Liver (tissue), 9 donors: Measurements from ENCODE around the gene SCAP. TPM values are rescaled to one million over a fixed set of nuclear protein-coding genes. Genes with fewer than 3 reads are reported as not detected.
A peak's percentile ranks its signal among the peaks of the same experiment; 100 is the strongest.

Experiments used
- DNase-seq: peaks from one replicate; pipeline ENCODE4 v3.0.0-alpha.2; 2017; ENCODE audit warnings: low spot score
- H3K27ac ChIP-seq, 2 donors: one replicate each; pipeline ENCODE4 v1.7.0; 2013; ENCODE audit warnings: inconsistent platforms in 2 of 2, low read length in 2 of 2, control low read depth in 1 of 2, low read depth in 1 of 2, mild to moderate bottlenecking in 1 of 2
- H3K27me3 ChIP-seq, 4 donors: one replicate each; pipeline versions ENCODE4 v1.6.1 to v1.7.0; 2013; ENCODE audit warnings: low read length in 3 of 4, inconsistent platforms in 1 of 4, mild to moderate bottlenecking in 1 of 4, moderate library complexity in 1 of 4; ENCODE audit not compliant: control insufficient read depth in 4 of 4, insufficient read depth in 4 of 4
- H3K36me3 ChIP-seq, 4 donors: one replicate each; pipeline versions ENCODE4 v1.6.1 to v1.7.0; 2013; ENCODE audit warnings: low read length in 3 of 4, mild to moderate bottlenecking in 3 of 4, low read depth in 1 of 4, moderate library complexity in 1 of 4; ENCODE audit not compliant: control insufficient read depth in 4 of 4, insufficient read depth in 3 of 4
- H3K4me1 ChIP-seq, 4 donors: one replicate each; pipeline versions ENCODE4 v1.6.1 to v1.7.0; 2013; ENCODE audit warnings: low read length in 3 of 4, mild to moderate bottlenecking in 3 of 4, moderate library complexity in 1 of 4; ENCODE audit not compliant: control insufficient read depth in 4 of 4, insufficient read depth in 4 of 4
- H3K4me3 ChIP-seq, 3 donors: one replicate each; pipeline versions ENCODE4 v1.6.1 to v1.7.0; 2013; ENCODE audit warnings: low read length in 3 of 3, control low read depth in 1 of 3, low read depth in 1 of 3, mild to moderate bottlenecking in 1 of 3
- H3K9ac ChIP-seq, 2 donors: one replicate each; pipeline ENCODE4 v1.7.0; 2013; ENCODE audit warnings: low read length in 2 of 2, mild to moderate bottlenecking in 2 of 2, moderate library complexity in 2 of 2, control low read depth in 1 of 2, low read depth in 1 of 2
- H3K9me3 ChIP-seq, 4 donors: one replicate each; pipeline versions ENCODE4 v1.6.1 to v1.7.0; 2013; ENCODE audit warnings: low read length in 3 of 4; ENCODE audit not compliant: control insufficient read depth in 4 of 4
- EGR1 ChIP-seq, 2 donors: IDR thresholded peaks; 2 replicates each; pipeline ENCODE4 v1.6.1; 2016 to 2018; ENCODE audit warnings: antibody characterized with exemption in 2 of 2, low read depth in 2 of 2
- FOXA2 ChIP-seq: IDR thresholded peaks from 2 replicates; pipeline ENCODE4 v1.6.1; 2016; ENCODE audit warnings: antibody characterized with exemption
- GABPA ChIP-seq, 2 donors: IDR thresholded peaks in 1 of 2; conservative IDR thresholded peaks in 1 of 2; 2 replicates each; pipeline ENCODE4 v1.6.1; 2016; ENCODE audit warnings: antibody characterized with exemption in 2 of 2, mild to moderate bottlenecking in 1 of 2, moderate library complexity in 1 of 2
- HNF4G ChIP-seq: IDR thresholded peaks from 2 replicates; pipeline ENCODE4 v1.6.1; 2016; ENCODE audit warnings: antibody characterized with exemption
- JUND ChIP-seq, 2 donors: IDR thresholded peaks; 2 replicates each; pipeline ENCODE4 v1.6.1; 2016; ENCODE audit warnings: antibody characterized with exemption in 2 of 2
- TAF1 ChIP-seq: conservative IDR thresholded peaks from 2 replicates; pipeline ENCODE4 v1.6.1; 2016; ENCODE audit warnings: antibody characterized with exemption, mild to moderate bottlenecking
- YY1 ChIP-seq: IDR thresholded peaks from 2 replicates; pipeline ENCODE4 v1.6.1; 2016; ENCODE audit warnings: antibody characterized with exemption, mild to moderate bottlenecking
- WGBS: extraction: QIAGEN DNeasy Blood & Tissue Kit; methylation state at CpG from one replicate; pipeline ENCODE4 v1.1.7; 2013; 5-methylcytosine and 5-hydroxymethylcytosine counted together
- polyA plus RNA-seq, 2 donors: library from polyadenylated mRNA; stranded (reverse) in 1 of 2; unstranded in 1 of 2; fragments of 200-250 nt in 1 of 2; fragments of >200 nt in 1 of 2; fragmentation: Nextera tagmentation in 1 of 2; extraction: Ambion mirVana in 1 of 2; gene quantifications; one replicate each; pipeline versions ENCODE4 v1.2.1 to v1.2.3, GENCODE V29; 2013 to 2015
- total RNA-seq, 2 donors: library from RNA; depleted of rRNA; stranded (reverse); fragments of >200 nt; gene quantifications; one replicate each; pipeline ENCODE4 v1.2.3, GENCODE V29; 2014
- TF ChIP-seq, protein P1 (sequence below): IDR thresholded peaks from 2 replicates; pipeline ENCODE4 v1.6.1; 2016; ENCODE audit warnings: antibody characterized with exemption
- TF ChIP-seq, protein P2 (sequence below): IDR thresholded peaks from 2 replicates; pipeline ENCODE4 v1.6.1; 2016; ENCODE audit warnings: antibody characterized with exemption
- TF ChIP-seq, protein P3 (sequence below): IDR thresholded peaks from 2 replicates; pipeline ENCODE4 v1.6.1; 2016; ENCODE audit warnings: antibody characterized with exemption, mild to moderate bottlenecking
- donor health status: healthy.
- donor health status: healthy.
- donor health status: healthy.
- donor health status: healthy.
- donor health status: healthy.

Gene SCAP
- total and polyA plus RNA-seq, 4 donors, result 25.9 to 84.8 (median 59.3) TPM

DNA sequence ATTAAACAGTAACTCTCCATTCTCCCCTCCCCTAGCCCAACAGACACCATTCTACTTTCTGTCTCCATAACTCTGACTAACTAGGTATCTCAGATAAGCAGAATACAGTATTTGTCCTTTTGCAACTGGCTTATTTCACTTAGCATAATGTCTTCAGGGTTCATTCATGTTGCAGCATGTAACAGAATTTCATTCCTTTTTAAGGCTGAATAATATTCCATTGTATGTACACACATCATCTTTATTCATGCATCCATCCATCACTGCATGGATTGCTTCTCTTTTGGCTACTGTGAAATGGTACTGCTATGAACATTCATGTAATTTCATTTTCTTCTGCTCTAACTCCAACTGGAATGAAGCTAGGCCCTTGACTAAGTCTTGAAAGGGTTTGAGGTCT lies 96.9 kb downstream of the SCAP start:
- TF ChIP-seq, protein P1, sequence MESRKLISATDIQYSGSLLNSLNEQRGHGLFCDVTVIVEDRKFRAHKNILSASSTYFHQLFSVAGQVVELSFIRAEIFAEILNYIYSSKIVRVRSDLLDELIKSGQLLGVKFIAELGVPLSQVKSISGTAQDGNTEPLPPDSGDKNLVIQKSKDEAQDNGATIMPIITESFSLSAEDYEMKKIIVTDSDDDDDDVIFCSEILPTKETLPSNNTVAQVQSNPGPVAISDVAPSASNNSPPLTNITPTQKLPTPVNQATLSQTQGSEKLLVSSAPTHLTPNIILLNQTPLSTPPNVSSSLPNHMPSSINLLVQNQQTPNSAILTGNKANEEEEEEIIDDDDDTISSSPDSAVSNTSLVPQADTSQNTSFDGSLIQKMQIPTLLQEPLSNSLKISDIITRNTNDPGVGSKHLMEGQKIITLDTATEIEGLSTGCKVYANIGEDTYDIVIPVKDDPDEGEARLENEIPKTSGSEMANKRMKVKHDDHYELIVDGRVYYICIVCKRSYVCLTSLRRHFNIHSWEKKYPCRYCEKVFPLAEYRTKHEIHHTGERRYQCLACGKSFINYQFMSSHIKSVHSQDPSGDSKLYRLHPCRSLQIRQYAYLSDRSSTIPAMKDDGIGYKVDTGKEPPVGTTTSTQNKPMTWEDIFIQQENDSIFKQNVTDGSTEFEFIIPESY, result no peak
- TF ChIP-seq, protein P2, sequence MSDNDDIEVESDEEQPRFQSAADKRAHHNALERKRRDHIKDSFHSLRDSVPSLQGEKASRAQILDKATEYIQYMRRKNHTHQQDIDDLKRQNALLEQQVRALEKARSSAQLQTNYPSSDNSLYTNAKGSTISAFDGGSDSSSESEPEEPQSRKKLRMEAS, result no peak
- TF ChIP-seq HNF4G, result no peak
- TF ChIP-seq JUND (IDR thresholded peaks at IDR 0.05), result no peak
- TF ChIP-seq TAF1, result no peak
- TF ChIP-seq, protein P3, sequence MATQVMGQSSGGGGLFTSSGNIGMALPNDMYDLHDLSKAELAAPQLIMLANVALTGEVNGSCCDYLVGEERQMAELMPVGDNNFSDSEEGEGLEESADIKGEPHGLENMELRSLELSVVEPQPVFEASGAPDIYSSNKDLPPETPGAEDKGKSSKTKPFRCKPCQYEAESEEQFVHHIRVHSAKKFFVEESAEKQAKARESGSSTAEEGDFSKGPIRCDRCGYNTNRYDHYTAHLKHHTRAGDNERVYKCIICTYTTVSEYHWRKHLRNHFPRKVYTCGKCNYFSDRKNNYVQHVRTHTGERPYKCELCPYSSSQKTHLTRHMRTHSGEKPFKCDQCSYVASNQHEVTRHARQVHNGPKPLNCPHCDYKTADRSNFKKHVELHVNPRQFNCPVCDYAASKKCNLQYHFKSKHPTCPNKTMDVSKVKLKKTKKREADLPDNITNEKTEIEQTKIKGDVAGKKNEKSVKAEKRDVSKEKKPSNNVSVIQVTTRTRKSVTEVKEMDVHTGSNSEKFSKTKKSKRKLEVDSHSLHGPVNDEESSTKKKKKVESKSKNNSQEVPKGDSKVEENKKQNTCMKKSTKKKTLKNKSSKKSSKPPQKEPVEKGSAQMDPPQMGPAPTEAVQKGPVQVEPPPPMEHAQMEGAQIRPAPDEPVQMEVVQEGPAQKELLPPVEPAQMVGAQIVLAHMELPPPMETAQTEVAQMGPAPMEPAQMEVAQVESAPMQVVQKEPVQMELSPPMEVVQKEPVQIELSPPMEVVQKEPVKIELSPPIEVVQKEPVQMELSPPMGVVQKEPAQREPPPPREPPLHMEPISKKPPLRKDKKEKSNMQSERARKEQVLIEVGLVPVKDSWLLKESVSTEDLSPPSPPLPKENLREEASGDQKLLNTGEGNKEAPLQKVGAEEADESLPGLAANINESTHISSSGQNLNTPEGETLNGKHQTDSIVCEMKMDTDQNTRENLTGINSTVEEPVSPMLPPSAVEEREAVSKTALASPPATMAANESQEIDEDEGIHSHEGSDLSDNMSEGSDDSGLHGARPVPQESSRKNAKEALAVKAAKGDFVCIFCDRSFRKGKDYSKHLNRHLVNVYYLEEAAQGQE, result no peak
- no peak for TF ChIP-seq EGR1 (IDR thresholded peaks at IDR 0.05; ENCODE audit: low read depth in 2 of 2)
- H3K9me3 ChIP-seq, result no peaks in the 10 kb centered on the region
- no peaks in the 10 kb centered on the region for H3K36me3 ChIP-seq
- H3K27me3 ChIP-seq, result no peaks in the 10 kb centered on the region
- peaks cover 8 to 25% (median 16%) of the 10 kb centered on the region in 4 donors for H3K4me1 ChIP-seq
- no peak for DNase-seq
- H3K9ac ChIP-seq, result no peak overlapping the region
- peak overlapping the region; percentile 95 to 97 for H3K27ac ChIP-seq
- peak overlapping the region in 2 of 3 donors; percentile 66 to 98 for H3K4me3 ChIP-seq

DNA sequence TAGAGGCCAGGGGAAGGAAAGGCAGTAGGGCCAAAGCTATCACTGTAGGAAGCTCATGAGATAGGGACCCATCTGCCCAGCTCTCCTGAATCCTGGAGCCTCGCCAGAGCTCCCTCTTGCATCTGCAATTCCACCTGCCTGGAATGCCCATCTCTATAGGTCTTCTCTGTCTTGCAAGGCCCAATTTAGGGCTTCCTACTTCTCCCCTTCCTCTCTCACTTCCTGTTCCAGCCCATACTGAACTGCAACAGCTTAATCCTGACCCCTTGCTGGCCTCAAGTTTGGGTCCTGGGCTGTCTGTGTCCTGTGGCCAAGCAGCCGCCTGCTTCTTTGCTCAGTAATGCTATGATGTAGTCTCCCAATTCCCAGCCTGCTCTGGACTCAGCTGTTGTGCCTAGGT lies 98.6 kb downstream of the SCAP start:
- H3K4me3 ChIP-seq, result no peak overlapping the region
- 82% methylated on average over 2 of the region's 2 CpGs for WGBS
- no peaks in the 10 kb centered on the region for H3K36me3 ChIP-seq
- H3K27me3 ChIP-seq, result no peaks in the 10 kb centered on the region
- H3K27ac ChIP-seq, result no peak overlapping the region
- peaks cover 8 to 25% (median 16%) of the 10 kb centered on the region in 4 donors for H3K4me1 ChIP-seq
- TF ChIP-seq EGR1 (IDR thresholded peaks at IDR 0.05; ENCODE audit: low read depth in 2 of 2), result no peak
- no peak for TF ChIP-seq GABPA (IDR thresholded peaks at IDR 0.05 in 1 of 2, conservative IDR thresholded peaks at IDR 0.05 in 1 of 2)
- TF ChIP-seq HNF4G, result no peak
- TF ChIP-seq YY1, result no peak
- TF ChIP-seq, protein P1, result no peak
- no peak for TF ChIP-seq JUND (IDR thresholded peaks at IDR 0.05)
- TF ChIP-seq FOXA2, result no peak
- TF ChIP-seq, protein P2, result no peak
- TF ChIP-seq, protein P3, result no peak
- H3K9me3 ChIP-seq, result no peaks in the 10 kb centered on the region
- DNase-seq, result no peak
- no peak overlapping the region for H3K9ac ChIP-seq
